HG03159 (cell line): Measurements from ENCODE around the gene STK10.

ENCODE experiments used
- ATAC-seq: cut with Tn5 transposase; IDR thresholded peaks from one replicate; pipeline ENCODE4 v1.9.1; 2021; ENCODE audit warnings: mild to moderate bottlenecking, moderate library complexity; ENCODE audit not compliant: unreplicated experiment

STK10 gene

DNA sequence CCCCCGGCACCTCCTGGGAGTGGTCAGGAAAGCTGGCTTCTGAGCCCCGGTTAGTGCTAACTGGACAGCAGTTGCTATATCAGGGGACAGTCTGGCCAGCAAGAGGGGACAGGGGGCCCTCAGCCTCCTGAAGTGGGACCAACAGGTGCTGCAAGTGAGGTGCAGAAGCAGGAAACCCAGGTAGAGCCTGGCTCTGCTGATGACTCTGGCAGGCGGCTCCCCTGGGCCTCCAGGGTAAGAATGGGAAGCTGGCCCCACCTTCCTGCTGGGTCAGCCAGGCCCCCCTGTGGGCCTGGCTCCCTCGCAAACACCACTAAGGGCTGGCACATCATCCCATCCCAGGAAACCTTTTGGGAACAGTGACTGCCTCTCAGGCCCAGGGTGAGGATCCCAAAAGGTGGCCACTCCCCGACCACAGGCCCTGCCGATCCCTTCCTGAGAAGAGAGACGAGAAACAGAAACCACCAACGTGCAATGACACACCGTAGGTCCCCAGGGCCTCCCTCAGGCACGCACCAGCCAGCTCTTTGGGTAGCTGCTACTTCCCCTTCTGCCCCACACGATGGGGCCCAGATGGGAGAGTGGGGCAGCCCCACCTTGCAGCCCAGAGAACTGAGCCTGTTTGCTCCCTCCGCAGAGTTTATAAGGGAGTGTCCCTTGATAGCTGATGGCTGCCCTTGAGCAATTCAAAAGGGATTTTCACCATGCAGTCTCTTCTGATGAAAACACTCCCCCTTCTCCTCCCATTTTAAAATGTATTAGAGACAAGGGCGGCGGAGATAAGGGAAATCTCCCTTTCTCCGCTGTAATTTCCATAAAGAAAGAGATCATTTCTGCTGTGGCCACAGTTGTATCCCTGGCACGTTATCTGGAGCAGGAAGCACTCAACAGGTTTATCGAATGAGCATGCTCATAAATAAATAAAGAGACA lies 76.8 kb downstream of the STK10 start:
- peak; percentile 82 for ATAC-seq

DNA sequence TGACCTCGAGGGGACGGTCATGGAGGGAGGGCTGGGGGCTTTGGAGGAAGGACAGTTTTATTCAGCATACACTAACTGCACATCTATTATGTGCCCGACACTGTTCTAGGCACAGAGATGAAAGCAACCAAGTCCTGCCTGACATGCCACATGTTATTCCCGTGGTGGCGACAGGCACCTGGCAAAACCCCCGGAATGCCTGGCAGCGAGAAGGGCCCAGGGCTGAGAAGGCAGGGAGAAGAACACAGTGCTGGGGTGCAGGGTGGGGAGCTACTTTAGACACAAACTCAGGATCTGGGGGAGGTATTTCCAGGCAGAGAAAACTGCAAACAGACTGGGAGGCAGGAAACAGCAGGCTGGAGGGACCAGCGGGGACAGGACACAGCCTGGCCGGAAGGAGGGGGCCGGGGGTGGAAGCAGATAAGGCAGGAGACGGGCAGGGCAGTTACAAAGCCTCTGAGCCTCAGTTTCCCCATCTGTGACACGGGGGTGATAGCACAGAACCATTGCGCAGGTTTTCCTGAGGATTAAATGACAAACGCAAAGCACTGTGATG lies 77.7 kb downstream of the STK10 start:
- ATAC-seq, result no peak

GRCh38 chr5:172109749-172110148 lies 78.3 kb downstream of the STK10 start:
- ATAC-seq, result no peak

DNA sequence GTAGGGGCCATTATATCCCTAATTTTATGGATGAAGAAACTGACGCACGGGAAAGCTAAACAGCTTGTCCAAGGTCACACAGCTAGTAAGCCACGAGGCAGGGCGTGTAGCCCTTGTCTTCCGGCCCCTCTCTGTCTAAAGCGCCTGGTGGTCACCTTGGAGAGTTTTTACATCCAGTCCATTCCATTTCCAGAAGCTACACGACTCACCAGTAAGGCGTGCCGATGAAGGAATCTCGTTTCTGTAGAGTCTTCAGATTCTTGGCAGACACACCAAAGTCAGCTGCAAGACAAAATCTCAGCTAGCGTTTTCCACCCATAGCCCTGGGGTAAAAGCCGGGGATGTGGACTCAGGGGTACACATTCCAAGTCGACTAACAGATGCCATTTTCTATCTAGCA lies 80.5 kb downstream of the STK10 start:
- no peak for ATAC-seq

DNA sequence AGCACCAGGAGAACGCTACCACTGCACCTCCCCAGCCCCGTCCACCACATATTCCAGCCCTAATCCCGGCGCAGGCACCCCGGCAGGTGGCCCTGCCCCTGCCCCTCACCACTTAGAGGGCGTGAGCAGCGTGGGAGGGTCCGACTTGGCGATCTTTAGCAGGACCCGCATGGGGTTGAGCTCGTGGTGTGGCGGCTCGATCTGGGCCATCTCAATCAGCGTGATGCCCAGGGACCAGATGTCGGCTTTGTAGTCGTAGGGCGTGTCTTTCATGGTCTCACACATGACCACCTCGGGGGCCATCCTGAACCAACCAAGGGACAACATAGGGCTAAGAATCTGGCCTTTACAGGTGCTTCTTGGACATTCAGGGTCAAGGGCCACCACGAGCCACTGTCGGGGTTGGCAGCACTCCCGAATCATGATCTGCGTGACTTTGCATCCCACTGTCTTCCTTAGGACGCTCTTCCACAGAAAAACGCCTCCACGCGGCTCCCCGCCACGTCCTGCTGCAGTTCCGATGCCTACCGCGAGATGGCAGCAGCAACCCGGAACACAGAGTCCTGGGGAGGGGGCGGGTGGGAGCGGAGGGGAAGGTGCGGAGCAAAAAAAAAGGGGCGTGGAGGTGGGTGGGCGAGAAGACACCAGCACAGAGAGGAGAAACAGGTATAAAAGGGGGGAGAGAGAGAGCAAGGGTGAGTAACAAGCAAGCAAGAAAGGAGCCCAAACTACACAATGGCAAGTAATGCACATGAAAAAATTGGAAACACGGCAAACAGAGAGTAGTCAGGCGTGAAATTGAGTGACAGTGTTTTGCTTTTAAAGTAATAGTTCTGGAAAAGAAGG lies 81.3 kb downstream of the STK10 start:
- no peak for ATAC-seq

DNA sequence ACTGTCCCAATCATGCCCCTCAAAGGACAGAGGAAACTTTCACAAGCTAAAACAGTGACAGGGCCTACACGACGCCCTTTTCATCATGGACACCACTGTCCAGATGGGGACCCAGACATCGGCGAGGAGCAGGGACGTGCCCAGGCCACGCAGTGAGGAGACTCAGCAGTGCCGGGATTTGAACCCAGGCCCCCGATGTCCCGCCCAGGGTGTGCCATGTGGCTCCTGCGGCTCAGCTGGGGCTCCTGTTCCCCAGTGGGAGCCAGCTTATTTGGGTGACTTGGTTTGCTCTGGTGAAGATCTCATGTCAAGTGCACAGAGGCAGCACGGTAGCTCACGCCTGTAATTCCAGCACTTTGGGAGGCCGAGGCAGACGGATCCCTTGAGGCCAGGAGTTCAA lies 82.2 kb downstream of the STK10 start:
- no peak for ATAC-seq

DNA sequence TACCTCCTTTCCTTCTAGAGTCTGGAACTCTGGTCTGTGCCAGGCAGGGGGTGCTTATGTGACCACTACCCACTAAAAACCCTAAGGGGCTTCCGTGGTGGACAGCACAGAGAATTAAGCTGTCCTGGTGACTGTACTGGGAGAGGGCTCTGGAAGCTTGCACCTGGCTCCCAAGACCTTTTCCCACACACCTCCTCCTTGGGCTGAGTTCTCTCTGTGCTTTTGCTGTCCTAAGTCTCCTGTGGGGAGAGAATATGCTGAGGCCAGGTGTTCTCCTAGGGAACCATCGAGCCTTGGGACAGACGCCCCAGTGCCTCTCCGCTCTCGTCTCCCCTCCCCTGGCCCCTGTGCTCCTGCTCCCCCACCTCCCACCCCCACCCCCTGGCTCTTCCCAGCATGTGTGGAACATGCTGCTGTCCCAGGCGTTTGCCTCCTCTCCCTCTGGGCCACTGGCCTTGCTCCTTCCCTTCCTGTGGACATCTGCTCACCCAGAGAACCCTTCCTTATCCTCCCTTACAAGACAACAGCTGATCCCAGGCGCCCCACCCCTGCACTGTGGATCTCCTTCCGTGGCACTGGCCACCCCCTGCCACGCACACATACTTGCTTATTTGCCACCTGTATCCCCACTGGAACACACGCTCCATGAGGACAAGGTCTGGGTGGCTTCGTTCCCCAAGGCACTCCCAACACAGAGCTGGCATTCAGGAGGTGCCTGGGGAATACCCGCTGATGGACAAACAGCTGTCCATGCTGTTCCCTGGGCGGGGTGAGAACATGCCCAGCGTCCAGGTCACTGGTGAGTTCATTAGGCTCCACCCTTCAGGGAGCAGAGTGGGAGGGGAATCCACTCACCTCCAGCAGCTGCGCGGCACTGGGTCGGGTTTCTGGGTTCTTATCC lies 83.0 kb downstream of the STK10 start:
- ATAC-seq, result no peak

DNA sequence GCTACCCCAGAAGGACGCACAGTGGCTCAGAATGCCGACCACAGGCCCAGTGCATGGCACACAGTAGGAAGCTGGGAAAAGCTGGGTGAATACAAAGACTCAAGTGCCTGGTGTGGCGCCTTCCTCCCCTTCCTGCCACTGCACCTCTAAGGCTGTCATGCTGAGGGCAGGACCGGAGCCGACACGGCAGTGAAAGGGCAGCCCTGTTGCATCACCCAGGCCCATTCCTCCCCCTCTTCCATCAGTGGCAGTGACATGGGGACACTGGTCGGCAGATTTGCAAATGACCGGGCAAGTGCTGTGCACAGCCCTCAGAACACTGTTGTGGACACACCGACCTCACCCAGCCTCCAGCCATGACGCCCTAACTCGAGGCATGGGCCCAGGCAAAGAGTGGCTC lies 84.0 kb downstream of the STK10 start:
- ATAC-seq, result no peak

DNA sequence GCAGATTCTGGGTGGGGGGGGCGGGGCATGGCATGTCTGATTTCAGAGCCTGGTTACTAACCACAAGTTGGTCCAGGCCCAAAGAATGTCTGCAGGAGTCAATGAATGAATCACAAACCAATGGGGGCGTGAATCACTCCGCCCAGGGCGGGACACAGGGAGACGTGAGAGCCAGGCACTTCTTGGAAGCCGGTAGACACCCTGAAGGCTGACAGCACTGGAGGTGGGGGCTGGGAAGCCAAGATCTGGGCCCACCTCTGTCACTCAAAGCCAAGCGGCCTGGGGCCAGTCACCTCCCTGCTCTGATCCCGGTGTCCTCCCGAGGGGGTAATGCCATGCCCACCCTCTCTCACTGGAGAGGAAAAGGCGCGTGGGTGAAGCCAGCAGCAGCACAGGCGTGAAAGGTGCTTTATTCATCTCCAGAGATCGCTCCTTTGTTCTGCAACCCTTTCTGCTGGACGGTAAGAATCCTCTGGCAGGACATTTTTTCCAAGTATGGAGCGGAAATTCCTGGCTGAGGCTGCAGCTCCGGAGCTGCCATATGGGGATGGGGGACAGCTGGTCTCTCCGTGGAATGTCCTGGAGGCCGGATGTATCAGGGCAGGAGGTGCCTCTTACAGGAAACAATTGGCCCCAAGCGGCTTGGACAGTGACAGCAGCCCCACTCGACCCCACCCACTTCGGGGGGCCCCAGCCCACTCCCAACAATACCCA lies 85.0 kb downstream of the STK10 start:
- ATAC-seq, result no peak

GRCh38 chr5:172102218-172102870 lies 85.7 kb downstream of the STK10 start:
- ATAC-seq, result no peak

- ATAC-seq, result no peak
These were observed 86.3 kb downstream of the STK10 start for GRCh38 chr5:172101547-172102217.

GRCh38 chr5:172098883-172099282 lies 89.1 kb downstream of the STK10 start:
- ATAC-seq, result no peak

- ATAC-seq, result no peak
These were observed 90.0 kb downstream of the STK10 start for GRCh38 chr5:172098046-172098445.

DNA sequence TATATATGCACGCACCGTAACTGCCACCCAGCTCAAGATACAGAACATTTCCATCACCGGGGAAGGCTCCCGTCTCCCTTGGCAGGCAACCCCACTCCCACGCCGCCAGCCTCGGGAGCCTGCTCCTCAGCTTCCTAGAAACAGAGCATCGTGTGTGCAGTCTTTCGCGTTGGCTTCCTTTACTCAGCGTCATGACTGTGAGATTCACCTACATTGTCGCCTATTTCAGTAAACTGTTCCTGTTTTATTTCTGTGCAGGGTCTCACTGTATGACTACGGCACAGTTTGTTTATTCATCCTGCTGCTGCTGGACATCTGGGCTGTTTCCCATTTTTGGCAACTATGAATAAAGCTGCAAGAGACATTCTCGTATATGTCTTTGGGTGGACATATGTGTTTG lies 90.7 kb downstream of the STK10 start:
- ATAC-seq, result no peak

DNA sequence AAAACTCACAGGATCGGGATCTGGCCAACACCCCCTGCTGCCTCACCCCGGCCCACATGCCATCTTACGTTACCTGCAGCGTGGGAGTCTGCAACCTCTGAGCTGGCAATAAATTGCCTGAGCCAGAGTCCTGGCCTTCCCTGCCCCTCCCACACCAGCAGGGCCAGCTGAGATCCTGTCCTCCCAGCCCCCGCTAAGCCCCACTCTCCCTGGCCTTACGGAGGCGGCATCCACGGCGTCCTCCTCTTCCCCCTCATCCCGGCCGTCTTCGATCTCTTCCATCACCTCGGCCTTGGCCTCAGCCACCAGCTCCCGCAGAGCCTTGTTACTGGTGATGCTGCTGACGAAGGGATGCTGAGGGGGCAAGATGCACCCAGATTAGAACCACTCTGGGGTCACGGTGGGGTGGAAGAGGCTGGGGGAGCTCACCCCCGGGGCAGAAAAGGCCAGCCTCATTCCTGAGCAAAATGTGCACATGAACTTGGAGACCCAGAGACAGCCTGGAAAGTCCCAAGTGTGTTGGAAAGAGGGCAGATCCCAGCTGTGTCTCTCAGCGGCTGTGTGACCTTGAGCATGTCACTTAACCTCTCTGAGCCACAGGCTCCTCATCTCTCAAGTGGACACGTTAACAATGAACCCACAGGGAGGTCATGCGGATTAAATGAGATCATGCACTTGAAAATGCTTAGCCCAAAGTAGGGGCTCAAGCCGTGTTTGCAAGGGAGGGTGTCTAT lies 91.7 kb downstream of the STK10 start:
- no peak for ATAC-seq

DNA sequence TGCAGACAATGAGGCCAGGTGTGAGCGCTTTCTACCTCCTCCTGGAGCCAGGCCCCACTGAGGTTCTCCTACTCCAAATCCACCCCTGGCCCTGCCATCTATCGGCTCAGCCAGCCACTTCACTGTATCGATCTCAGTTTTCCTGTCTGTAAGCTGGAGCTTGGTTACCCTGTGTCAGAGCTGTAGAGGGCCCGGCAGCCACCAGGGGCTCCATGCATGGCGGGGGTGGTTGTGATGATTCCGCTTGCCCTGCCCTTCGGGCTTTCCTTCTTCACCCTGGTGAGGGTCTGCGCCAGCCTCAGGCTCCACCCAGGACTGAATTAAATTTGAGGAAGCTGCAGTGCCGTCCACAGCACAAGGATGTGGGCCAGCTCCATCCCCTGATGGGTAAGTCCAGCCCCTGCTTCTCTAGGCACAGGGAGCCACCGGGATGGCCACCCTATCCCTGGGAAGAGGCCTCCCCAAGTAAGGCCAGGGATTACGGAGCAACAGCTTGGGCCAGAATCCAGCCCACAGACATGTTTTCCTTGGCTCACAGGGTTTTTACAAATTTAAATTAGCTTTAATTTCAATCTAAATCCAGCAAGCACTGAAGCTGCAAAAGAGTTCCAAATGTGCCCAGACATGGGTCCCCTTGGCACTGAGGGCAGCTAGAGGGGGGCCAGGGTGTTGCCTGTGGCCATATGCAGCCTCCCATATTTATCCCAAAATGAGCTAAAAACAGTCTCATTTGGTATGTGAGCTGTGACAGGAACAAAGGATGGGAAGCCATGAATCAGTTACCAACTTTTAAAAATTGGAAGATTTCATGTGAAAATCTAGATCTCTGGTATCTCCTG lies 92.4 kb downstream of the STK10 start:
- no peak for ATAC-seq

DNA sequence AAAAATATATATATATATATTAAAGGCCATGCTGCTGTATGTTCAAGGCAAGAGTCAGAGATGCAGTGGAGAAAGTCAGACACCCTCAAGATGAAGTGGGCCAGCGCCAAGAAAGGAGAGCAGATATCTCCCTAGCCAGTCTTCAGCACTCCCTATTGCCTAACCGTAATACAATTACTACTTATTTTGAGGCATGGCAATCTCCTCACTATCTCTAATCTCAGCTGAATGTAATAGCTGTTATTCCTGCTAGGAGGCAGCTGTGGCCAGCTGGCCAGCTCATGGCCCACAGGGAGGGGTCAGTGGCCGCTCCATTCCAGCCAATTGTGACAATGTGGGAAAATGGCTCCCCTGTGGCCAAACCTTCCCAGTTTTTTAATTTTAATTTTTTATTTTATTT lies 94.1 kb downstream of the STK10 start:
- ATAC-seq, result no peak
